ENCODE measurements around the gene GRM1.

The GRM1 gene

GRCh38 chr6:146367061-146367460 is 338.2 kb downstream of the GRM1 start:
- no peak for DNase-seq (ENCODE audit: low read depth)

GRCh38 chr6:146369866-146370265 is 341.0 kb downstream of the GRM1 start:
- DNase-seq (ENCODE audit: low read depth): no peak

GRCh38 chr6:146381486-146381885 is 352.6 kb downstream of the GRM1 start:
- DNase-seq (ENCODE audit: low read depth): no peak

- DNase-seq (ENCODE audit: low read depth): no peak
Measured at GRCh38 chr6:146388736-146389364, 360.0 kb downstream of the GRM1 start.

- DNase-seq (ENCODE audit: low read depth): no peak
Measured at GRCh38 chr6:146389740-146390139, 360.9 kb downstream of the GRM1 start.

GRCh38 chr6:146397638-146398037 is 368.8 kb downstream of the GRM1 start:
- DNase-seq (ENCODE audit: low read depth): no peak

GRCh38 chr6:146402476-146402875 is 373.6 kb downstream of the GRM1 start:
- no peak for DNase-seq (ENCODE audit: low read depth)

GRCh38 chr6:146408583-146408982 is 379.7 kb downstream of the GRM1 start:
- DNase-seq (ENCODE audit: low read depth): no peak

- no peak for DNase-seq (ENCODE audit: low read depth)
Measured at GRCh38 chr6:146410851-146411595, 382.2 kb downstream of the GRM1 start.

GRCh38 chr6:146419576-146419975 is 390.7 kb downstream of the GRM1 start:
- no peak for DNase-seq (ENCODE audit: low read depth)

GRCh38 chr6:146420255-146420654 is 391.4 kb downstream of the GRM1 start:
- no peak for DNase-seq (ENCODE audit: low read depth)

GRCh38 chr6:146422789-146423375 is 394.0 kb downstream of the GRM1 start:
- DNase-seq (ENCODE audit: low read depth): no peak

GRCh38 chr6:146423452-146423851 is 394.6 kb downstream of the GRM1 start:
- no peak for DNase-seq (ENCODE audit: low read depth)

GRCh38 chr6:146426516-146426915 is 397.7 kb downstream of the GRM1 start:
- no peak for DNase-seq (ENCODE audit: low read depth)

- no peak for DNase-seq (ENCODE audit: low read depth)
Measured at GRCh38 chr6:146429831-146430230, 401.0 kb downstream of the GRM1 start.

GRCh38 chr6:146433881-146434731 is 405.2 kb downstream of the GRM1 start:
- DNase-seq (ENCODE audit: low read depth): no peak

- no peak for DNase-seq (ENCODE audit: low read depth)
Measured at GRCh38 chr6:146434732-146435390, 406.0 kb downstream of the GRM1 start.

GRCh38 chr6:146441907-146442306 is 413.0 kb downstream of the GRM1 start:
- no peak for DNase-seq (ENCODE audit: low read depth)

GRCh38 chr6:146444189-146444588 is 415.3 kb downstream of the GRM1 start:
- no peak for DNase-seq (ENCODE audit: low read depth)

- DNase-seq (ENCODE audit: low read depth): no peak
Measured at GRCh38 chr6:146445233-146445632, 416.4 kb downstream of the GRM1 start.

- DNase-seq (ENCODE audit: low read depth): no peak
Measured at GRCh38 chr6:146456886-146457285, 428.0 kb downstream of the GRM1 start.

GRCh38 chr6:146460941-146461340 is 432.1 kb downstream of the GRM1 start:
- no peak for DNase-seq (ENCODE audit: low read depth)

Data from activated T-cell treated with anti-CD3 and anti-CD28 coated beads for 1 hour (primary cell).